Ramos (cell line): ENCODE data around the gene ADGRG6.

Experiments used
- in situ Hi-C: fragments of 300-500 bp; cut with MboI; formaldehyde crosslinking; loops from one replicate; pipeline ENCODE4 v1.14.3; 2022; ENCODE audit warnings: low sequenced_read_pairs; ENCODE audit not compliant: unreplicated experiment

ADGRG6 gene

DNA sequence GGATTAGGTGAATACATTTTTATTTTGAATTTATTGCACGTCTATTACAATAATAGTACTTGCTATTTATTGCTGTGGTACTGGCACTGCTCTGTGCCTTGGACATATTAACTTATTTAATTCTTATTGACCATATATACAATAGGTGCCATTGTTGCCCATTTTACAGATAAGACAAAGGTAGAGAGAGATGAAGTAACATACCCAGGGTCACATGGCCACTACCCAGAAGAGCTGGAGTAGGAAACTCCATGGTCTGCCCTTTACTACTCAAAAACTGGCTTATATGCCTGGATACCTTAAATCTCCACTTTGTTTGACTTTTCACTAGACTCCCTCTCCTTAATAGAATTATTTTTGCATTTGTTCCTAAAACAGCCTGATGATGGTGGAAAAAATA is 67.5 kb downstream of the ADGRG6 start:
- in situ Hi-C loops: no loop called here

DNA sequence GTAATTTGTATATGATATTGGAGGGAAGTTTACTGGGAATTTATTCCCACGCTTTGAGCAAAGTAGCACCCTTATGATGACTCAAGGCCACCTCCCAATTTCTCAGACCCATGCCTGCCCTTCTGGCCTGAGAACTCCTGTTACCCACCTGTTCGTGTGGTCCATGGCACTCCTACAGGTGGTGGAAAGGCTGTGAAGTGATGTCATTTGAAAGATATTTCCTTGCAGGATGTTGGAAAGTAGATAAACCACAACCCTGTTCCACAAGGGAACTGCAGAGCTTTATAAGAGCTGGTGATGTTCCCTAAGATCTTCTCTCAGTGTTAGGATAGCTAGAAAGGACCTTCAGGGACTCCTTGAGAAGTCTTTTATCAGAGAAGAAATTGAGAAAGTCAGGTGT is 70.5 kb downstream of the ADGRG6 start:
- in situ Hi-C loops: no loop called here

DNA sequence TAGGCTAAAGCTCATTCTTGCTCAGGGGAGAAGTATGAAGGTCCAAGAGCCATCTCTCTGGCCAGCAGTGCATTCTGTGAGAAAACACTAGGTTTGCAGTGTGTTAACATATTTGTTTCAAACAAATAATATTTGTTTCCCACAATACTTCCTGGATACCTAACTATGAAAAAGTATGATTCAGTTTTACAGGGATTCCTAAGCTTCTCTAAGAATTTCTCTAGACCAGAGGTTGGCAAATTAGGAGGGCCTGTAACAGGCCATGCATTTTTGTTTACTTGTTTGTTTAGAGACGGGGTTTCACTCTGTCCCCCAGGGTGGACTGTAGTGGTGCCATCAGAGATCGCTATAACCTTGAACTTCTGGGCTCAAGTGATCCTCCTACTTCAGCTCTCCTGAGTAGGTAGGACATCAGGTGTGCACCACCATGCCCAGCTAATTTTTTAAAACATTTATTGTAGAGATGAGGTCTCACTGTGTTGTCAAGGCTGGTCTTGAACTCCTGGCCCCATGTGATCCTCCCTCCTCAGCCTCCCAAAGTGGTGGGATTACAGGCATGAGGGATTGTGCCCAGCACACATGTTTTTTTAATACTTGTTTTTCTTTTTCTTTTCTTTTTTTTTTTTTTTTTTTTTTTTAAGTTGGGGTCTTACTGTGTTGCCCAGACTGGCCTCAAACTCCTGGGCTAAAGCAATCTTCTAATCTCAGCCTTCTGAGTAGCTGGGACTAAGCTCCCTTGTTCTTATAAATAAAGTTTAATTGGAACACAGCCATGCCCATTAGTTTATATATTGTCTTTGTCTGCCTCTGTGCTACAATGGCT is 71.7 kb downstream of the ADGRG6 start:
- in situ Hi-C loops: no loop called here

DNA sequence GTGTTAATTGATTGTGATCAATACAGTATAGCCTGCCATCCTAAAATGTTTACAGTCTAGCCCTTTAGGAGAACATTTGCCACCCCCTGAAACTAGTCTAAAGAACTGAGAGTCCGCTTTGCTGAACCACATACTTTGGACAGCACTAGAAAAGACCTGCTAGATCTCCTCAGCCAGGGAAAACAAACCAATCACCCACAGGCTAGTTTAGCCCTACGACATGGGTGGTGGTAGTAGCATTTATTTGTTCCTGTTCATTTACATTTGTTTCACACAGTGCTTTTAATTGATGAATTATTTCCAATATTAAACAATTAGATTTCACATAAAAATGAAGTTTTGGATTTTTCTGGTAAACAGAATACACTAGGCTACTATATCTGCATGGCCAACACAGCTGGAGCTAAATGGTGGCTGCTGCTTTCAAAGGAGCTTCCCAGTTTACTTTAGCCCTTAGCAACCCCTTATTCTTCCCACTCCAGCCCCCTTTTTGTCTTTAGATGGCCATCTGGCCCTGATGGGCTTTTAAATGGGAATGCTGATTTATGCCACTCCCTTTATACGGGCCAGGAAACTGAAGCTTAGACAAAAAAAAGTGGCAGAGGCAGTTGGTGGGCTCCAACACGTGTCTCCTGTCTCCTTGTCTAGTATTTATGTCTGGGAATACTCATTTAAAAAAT is 72.4 kb downstream of the ADGRG6 start:
- in situ Hi-C loops: no loop called here

DNA sequence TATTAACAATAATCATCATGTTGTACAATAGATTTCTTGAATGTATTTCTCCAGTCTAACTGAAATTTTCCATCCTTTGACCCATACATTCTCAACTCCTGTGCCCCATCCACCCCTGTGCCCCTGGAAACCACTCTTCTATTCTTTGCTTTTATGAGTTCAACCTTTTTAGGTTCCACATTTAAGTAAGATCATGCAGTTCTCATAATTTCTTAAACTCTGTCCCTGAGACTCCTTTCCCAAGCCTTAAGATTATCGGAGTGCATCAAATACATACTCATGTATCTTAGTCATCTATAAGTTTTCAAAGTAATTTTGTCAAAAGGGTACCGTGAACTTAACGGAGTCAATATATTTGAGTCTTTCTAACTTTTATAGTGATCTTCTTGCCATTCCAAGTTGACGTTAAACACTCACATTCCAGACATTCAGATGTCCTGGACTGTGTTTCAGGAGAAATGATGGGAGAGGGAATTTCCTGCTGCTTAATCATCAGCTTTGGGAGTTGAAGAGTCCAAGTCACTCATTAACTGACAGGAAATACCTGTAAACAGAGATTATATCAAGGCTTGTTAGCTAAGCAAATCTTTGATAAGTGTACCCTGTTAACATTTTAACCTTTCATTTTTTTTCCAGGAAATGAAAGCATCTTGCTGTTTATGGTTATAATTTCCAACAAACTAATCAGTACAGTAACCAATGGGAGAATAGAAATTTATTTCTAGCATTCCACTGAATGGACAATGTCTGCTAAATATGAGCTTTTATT is 73.3 kb downstream of the ADGRG6 start:
- in situ Hi-C loops: no loop called here

DNA sequence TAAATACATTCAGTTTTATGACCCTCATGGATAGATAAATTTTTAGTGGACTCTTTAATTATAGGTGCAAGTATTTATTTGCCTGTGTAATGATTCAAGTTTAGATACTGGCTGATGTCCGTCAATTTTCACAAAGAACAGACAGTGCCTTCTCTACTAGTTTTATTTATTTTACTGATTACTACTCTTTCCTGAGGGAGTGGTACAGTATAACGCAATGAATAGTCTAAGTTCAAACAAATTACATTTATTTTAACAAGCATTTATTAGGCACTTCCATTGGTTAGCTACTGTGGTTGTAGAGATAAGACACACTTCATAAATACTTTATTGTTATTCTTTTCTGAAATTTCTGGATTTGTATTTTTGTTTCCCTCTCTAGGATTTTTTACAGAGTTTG is 74.3 kb downstream of the ADGRG6 start:
- in situ Hi-C loops: no loop called here

DNA sequence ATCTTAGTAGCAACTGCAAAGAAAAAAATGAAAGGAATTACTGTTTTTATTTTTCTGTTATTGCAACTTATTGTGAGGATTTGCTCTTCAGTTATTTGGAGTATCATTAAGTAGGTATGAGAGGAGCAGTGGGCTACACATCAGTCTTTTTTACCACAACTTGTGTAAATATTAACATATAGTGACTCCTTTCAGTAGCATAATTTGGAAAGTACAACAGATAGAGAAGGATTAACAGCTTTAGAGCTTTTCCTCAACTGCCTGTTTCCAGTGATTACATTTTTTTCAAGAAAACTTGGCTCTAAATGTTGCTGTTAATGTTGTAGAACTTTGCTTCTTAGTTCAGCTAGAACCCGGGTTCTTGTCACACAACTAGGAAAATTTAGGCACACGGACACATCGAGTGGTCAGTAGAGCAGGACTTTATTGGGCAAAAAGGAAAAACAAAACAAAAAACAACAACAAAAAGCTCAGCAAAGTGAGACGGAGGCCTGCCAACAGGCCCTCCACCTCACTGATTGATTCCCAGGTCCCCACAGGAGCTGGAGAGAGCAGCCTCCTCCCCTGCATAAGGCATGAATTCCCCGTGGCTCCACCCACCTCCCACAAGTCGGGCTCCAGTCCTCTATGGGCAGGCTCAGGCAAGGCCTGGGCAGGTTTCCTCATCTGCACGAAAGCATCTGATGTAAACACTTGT is 75.1 kb downstream of the ADGRG6 start:
- in situ Hi-C loops: no loop called here

DNA sequence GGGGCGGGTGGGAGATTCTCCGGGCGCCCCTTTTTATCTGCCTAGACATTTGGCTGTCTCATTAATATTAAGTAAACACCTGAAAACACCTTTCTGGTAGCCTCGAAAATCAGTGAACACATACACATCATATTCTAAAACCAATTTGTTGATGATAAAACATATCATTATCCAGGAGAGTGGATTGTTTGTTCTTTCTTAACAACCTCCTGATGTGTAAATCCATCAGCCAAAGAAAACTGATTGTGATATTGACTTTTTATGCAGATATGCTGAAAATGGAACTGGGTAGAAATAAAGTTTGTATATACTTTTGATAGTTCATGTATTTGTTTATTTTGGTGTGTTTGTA is 75.7 kb downstream of the ADGRG6 start:
- in situ Hi-C loops: no loop called here

DNA sequence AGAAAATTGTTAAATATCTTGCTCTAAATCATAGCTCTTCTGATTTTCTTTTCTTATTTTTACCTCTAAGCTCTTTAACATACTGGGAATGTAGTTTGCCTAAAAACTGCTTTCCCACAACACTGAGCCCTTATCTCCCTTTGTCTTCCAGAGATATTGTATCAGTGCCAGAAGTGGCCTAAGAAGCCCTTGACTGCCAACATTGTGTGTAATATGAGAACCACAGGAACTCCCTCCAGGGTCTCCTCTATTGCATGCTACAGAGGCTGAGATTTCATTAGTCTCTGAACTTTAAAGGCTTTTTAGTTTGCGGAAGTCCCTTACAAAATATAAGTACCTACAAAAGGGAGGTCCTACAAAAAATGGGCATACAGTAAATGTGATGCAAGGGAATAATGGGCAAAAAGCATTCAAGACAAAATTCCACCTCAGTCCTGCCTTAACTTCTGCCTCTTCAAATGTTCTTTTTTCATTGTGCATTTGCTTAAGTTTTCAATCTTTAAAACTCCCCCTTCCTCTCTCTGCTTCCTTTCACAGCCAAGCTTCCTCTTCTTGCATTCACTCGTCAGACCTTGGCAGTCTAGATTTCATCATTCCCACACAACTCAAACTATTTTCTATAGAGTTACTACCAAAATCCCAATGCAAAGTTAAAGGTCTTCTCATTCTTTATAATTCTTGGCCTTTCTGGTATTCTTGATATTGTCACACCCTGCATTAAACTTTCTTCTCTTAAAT is 76.5 kb downstream of the ADGRG6 start:
- in situ Hi-C loops: no loop called here

DNA sequence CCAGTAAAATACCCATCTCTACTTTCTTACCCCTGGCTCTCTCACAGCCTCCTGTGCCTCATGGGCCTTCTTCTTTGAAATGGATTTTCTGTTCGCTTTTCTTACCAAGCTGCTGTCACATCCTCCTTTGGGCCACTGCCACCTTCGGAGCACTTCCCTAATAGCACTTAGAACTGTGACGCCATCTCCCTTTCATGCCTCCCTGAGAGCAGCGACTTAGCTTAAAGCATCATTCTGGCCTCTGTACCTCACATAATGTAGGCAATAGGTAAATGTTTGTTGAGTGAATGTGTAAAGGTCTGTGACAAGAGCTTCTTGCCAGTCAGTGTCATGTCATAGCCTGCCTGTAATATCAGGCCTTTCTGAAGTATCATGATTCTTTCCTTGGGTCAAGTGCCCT is 78.8 kb downstream of the ADGRG6 start:
- in situ Hi-C loops: no loop called here

DNA sequence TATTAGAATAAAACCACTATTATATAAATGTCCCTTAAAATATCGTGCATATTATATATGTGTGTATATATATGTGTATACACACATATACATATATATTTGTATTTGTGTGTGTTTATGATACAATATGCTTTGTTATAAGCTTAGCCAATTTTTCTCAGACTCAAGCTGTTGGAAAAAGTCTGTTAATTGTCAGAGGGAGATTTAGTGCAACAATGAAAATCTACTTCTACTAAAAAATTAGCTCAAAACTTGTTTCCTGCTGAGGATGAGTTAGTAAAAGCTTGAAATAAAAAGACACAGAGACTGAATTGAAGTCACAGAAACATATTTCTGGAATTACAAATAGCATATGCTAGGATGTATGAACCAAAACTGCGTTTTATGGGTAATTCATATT is 79.4 kb downstream of the ADGRG6 start:
- in situ Hi-C loops: no loop called here

DNA sequence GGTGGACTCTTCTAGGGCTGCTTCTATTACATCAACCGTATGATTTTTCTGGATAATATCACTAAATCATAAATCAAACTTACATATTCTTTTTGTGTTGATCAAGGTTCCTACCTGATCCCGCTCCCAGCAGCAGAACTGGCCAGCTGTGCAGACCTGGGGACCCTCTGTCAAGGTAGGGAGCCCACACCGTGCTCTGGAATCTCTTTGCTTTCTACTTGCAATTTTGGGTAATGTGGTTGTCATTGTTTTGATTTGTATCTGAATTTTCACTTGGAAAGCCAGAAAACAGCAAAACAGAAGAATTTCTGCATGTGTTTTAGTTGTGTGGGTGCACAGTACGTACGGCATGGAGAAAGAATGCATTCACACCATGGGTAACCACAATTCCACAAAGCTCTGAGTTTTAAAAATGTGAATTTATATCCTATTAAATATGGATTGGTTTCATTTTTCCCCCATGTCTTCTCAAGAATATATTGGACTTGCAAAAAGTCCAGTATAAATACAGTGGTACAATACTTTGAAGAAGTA is 80.1 kb downstream of the ADGRG6 start:
- in situ Hi-C loops: no loop called here

DNA sequence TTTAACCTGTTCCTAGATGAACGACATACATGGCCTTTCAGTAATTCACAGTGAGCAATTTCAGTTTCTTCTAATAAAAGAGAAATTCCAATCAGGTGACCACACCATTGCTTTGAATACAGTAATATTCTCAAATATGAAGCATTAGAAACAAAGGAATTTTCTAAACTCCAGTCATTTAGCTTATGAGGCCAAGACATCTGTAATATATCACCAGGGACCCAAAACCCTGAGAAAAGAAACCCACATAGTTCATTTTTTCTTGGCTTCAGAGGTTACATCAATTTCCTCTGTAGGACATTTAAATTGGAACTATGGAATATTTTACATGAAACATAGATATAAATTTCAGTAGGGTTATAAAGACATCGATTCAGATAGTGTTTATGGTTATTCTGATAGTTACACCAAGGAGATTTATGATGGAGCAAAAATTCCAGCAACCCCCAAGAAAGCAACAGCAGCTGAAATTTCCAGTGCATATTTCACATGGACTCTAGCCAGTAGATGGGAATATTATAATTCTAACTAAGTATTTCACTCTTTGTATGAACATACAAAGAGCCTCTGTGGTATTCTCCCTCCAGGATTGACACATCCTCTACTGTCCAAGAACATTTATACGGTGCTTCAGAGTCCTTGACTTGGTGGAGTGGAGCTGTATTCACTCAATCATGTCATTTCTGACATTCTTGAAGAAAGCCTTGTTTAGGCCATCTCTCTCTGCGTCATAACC is 82.9 kb downstream of the ADGRG6 start:
- in situ Hi-C loops: no loop called here

DNA sequence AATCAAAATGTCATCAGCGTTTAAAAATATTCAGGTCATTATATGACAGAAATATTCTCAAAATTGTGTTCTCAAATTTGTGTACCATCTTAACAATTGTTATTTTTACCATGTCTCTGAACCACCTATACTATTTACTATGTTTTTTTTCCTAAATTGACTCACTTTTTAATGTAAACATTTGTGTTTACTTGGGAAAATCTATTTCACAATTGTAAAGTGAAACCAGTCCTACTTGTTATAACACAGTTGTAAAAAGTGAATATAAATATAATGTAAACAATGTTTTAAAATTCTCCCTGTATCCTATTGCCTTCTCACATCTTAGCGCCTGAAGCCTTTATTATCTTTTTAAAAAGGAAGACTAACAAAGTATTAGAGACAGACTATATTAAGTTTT is 83.5 kb downstream of the ADGRG6 start:
- in situ Hi-C loops: no loop called here

DNA sequence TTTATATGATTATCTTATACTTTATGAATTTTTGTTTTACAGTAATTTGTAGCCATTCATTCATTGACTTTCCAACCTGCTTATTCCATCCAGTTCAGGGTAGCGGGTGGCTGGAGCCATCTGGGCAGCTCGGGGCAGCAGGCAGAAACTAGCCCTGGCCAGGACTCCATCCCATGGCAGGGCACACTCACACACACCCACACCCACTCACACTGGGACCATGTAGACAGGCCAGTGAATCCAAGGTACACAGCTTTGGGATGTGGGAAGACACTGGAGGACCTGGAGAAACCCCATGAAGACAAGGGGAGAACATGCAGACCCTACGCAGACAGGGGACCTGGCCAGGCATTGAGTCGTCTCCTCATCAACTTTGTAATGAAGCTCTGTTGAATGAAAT is 84.8 kb downstream of the ADGRG6 start:
- in situ Hi-C loops: no loop called here

DNA sequence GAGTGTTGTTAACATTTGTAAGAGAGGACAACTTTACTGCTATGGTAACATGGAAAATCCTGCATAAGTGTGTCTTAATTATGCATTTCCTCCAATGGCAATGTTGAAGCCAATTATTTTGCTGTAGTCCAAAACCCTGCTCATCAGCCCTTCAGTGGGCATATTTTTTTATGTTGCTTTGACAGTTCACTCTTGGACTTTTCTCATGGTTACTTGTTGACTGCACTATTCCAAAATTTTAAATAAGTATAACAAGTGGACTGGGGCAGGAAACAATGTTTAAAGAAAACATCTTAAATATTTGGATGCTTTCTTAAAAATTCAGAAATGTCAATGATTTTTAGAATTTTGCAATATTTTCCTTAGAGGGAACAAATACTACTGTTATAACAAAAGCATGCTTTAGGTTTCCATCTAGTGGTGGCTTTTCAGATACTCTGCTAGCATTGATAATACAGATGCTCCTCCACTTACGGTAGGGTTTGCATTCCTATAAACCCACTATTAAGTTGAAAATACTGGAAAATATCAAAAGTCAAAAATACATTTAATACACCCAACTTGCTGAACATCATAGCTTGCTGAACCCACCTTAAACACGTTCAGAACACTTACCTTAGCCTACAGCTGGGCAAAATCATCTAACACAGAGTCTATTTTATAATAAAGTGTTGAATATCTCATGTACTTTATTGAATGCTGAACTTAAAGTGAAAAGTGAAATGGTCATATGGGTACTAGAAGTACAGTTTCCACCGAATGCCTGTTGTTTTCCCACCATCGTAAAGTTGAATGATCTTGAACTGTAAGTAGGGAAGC is 86.4 kb downstream of the ADGRG6 start:
- in situ Hi-C loops: no loop called here

DNA sequence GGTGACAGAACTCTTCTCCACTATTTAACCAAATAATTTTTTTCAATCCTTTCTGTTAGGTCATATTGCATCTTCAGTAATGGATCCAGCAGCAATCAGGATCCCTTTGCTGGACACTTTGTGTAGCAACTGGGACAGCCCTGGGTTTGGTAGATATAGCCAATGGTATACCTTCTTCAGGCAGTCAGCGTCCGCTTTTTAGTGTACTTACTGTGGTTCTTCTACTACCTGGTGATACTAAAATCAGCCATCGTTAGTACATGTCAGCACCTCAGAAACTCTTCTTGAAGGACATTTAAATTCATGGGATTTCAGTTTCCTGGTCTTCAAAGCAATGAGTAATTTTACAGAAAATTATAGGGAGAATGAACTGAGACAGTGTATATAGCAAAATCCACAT is 93.5 kb downstream of the ADGRG6 start:
- in situ Hi-C loops: no loop called here

DNA sequence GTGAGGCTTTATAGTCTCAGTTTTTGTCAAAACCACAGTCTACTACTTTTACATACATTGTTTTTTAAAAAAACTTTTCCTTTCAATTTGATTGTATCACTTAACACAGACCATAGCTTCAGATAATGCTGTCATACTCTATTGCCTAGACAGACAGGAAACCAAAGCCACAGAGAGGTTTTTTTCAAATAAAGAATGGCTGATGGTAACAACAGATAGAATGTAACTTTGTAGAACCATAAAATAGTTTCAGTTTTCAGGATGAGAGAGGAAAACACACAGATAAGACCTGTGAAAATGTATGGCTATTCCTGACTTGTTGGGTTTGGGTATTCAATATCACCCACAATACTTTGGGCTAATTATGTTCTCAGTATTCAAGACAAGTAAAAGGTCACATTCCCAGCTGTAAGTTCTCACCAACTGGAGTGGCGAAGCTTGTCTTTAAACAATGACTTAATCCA is 94.0 kb downstream of the ADGRG6 start:
- in situ Hi-C loops: no loop called here
